Right cardiac atrium (tissue), 5 donors: Measurements from ENCODE around the gene PPP4R2. TPM values are rescaled to one million over a fixed set of nuclear protein-coding genes. Genes with fewer than 3 reads are reported as not detected.

ENCODE experiments used
- ATAC-seq, 2 donors: fragments of 200-7000 bp; cut with Tn5 transposase; one replicate each; pipeline versions ENCODE4 v1.8.0 to v1.9.1; 2020; ENCODE audit warnings: moderate library complexity in 2 of 2, mild to moderate bottlenecking in 1 of 2
- DNase-seq, 3 donors: peaks; one replicate each; pipeline ENCODE4 v3.0.0-alpha.2; 2020
- H3K27ac ChIP-seq: one replicate; pipeline ENCODE4 v1.5.1; 2013; ENCODE audit warnings: mild to moderate bottlenecking, low read length, control low read depth, moderate library complexity
- H3K27me3 ChIP-seq: one replicate; pipeline ENCODE4 v1.6.1; 2013; ENCODE audit not compliant: control insufficient read depth, insufficient read depth
- H3K4me1 ChIP-seq: one replicate; pipeline ENCODE4 v1.6.1; 2013; ENCODE audit warnings: low read length; ENCODE audit not compliant: control insufficient read depth, insufficient read depth
- H3K4me3 ChIP-seq: one replicate; pipeline ENCODE4 v1.5.1; 2013; ENCODE audit warnings: low read length, control low read depth
- H3K9me3 ChIP-seq: one replicate; pipeline ENCODE4 v1.6.1; 2013; ENCODE audit warnings: low read length; ENCODE audit not compliant: control insufficient read depth
- WGBS: extraction: QIAGEN DNeasy Blood & Tissue Kit; methylation state at CpG from one replicate; pipeline ENCODE4 v1.1.7; 2013; 5-methylcytosine and 5-hydroxymethylcytosine counted together
- intact Hi-C, 4 donors: fragments of 100-400 bp; cut with DNase I; formaldehyde crosslinking; loops; one replicate each; pipeline versions ENCODE4 v1.11.0 to v1.14.0; 2022 to 2023
- polyA plus RNA-seq: library from polyadenylated mRNA; stranded (reverse); fragments of 200-250 nt; gene quantifications from one replicate; pipeline ENCODE4 v1.2.3, GENCODE V29; 2013
- total RNA-seq, 4 donors: library from RNA; stranded (reverse); fragmentation: NEBNext Ultra II Directional; extraction: Animal tissue kit (Norgen Biotek cat#: 25700); gene quantifications; one replicate each; pipeline ENCODE4 v1.2.1, GENCODE V29; 2021
- donor health status: healthy with polysubstance abuse.
- donor health status: DM: no; HTN: yes; CAD: no.
- donor health status: DM: no; HTN: no; CAD: no.
- donor health status: DM: no; HTN: yes; CAD: no; lungs with severe emphysema.
- donor health status: DM: yes; HTN: yes; CAD: no.

Gene PPP4R2
- total and polyA plus RNA-seq, 5 donors, result 18.3 to 73.7 (median 71.0) TPM

DNA sequence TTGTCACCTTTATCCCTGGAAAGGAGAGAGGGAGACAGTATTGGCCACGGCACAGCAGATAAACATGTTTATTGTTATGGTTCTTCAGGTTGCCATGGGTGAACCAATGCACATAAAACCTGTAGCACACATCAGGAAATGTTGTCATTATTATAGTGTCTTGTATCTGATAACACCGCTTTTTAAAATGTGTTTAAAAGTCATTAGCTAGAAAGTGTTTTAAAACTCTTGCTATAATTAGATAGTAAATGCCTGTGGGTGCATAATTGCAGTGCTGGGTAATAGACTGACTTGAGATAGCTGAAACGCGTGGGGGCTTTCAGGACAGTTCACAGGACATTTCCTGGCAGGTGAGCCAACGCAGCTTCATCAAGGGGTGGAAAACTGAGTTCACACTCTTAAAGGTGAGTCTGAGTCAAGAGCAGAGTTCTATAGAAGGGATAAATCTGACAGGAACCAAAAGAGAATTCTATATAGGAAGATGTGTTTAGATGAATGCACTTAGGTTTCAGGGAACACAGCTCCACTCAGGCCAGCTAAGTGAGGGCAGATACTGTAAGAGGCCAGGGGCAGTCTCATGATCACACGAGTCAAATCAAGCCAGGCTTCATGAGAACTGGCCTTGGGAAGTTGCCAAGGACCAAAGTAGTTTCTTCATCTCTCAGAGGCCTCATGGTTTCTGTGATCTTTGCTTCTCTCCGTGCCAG, 35.6 kb upstream of the PPP4R2 start:
- DNase-seq, result peak in 2 of 3 donors; percentile 57 to 72
- H3K4me1 ChIP-seq, result peaks cover 10% of the 10 kb centered on the region
- H3K9me3 ChIP-seq, result no peaks in the 10 kb centered on the region
- ATAC-seq, result peak; percentile 89 to 90
- intact Hi-C loops, result no loop called here
- WGBS, result 32% methylated on average over 7 of the region's 7 CpGs
- H3K4me3 ChIP-seq, result no peak overlapping the region
- H3K27me3 ChIP-seq, result no peaks in the 10 kb centered on the region
- peak overlapping the region; percentile 63 for H3K27ac ChIP-seq

DNA sequence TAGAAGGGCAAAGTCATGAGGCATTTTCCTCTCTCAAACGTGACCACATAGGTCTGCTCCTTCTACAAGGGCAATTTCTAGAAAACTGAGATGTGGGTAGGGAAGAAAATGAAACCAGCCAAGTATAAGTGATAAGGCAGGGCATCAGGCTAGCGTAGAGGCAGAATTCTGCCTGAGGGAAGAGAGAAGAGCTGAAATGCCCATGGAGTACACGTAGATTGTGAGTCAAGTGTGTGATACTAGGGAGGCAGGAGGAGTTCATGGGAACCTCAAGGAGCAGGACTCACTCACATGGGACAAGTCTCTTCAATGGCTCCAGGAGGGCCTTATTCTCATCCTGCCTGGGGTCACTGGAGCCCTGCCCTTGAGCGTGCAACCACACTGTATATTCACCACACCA, 34.9 kb upstream of the PPP4R2 start:
- no peaks in the 10 kb centered on the region for H3K9me3 ChIP-seq
- peak overlapping the region; percentile 94 for H3K27ac ChIP-seq
- DNase-seq (no peak), ATAC-seq (peak; percentile 17 to 25)
- H3K4me1 ChIP-seq, result peaks cover 9% of the 10 kb centered on the region
- WGBS, result 50% methylated on average over 4 of the region's 4 CpGs
- intact Hi-C loops, result no loop called here
- no peak overlapping the region for H3K4me3 ChIP-seq
- H3K27me3 ChIP-seq, result no peaks in the 10 kb centered on the region

DNA sequence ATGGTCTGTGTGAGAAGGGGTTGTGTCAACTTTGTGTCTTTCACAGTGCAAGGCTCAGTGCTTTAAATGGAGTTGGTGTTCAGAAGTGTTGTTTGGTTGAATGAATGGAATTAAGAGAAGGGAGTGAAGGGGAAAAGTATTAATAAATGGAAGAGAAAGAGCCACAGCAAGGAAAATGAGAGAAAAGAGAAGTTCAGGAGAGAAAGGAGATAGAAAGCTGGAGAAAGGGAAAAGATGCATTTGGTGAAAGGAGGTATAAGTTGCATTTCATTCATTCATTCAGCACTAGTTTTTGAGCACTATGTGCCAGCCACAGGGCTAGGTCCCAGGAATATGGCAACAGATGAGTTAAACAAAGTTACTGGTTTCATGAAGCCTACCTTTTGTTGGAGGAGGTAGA, 34.3 kb upstream of the PPP4R2 start:
- Histone ChIP-seq H3K9me3 (no peaks in the 10 kb centered on the region), H3K4me3 (no peak overlapping the region), H3K4me1 (peaks cover 5% of the 10 kb centered on the region), H3K27ac (peak overlapping the region; percentile 94), H3K27me3 (no peaks in the 10 kb centered on the region)
- ATAC-seq (no peak), DNase-seq (no peak)
- intact Hi-C loops, result no loop called here

DNA sequence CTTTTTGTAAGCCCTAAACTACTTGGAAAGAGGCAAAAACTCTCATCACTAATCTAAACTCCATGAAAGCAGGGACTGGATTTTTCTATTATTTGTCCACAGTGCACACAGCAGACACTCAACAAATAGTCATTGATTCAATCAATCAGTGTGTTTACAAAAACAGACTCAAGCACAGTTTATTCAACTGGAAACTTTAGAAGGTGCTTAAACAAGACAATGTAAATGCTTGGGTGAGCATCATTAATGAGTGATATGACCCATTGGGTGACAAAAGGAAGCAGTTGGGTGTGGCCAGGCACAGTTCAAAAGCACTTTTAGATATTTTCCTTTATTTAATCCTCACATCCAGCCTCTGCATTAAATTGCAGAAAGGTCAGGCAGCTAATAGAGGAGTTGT, 32.0 kb upstream of the PPP4R2 start:
- H3K4me1 ChIP-seq, result peaks cover under 1% of the 10 kb centered on the region
- ATAC-seq (no peak), DNase-seq (no peak)
- no peak overlapping the region for H3K27ac ChIP-seq
- H3K9me3 ChIP-seq, result no peaks in the 10 kb centered on the region
- no peaks in the 10 kb centered on the region for H3K27me3 ChIP-seq
- intact Hi-C loops, result no loop called here
- no peak overlapping the region for H3K4me3 ChIP-seq

DNA sequence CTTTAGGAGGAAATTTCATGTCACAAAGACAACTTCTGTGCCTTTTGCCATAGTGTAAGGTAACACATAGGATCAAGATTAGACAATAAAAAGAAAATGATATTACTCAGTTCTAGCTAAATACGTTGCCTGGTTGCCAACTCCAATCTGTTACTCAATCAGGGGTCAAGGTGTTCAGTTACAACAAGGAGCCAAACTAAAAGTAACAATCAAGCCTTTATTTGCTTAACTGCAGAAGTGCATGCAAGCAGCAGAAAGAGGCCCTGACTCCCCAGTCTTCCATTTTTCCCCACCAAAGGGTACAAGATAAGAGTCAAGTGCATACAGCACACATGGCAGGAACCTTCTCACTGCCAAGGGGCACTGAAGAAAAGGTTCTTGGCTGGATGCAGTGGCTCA, 28.3 kb upstream of the PPP4R2 start:
- Histone ChIP-seq H3K4me3 (no peak overlapping the region), H3K4me1 (no peaks in the 10 kb centered on the region), H3K9me3 (no peaks in the 10 kb centered on the region), H3K27ac (no peak overlapping the region), H3K27me3 (no peaks in the 10 kb centered on the region)
- ATAC-seq (no peak), DNase-seq (no peak)
- WGBS, result 83% methylated on average over 1 of the region's 1 CpG
- intact Hi-C loops, result no loop called here

DNA sequence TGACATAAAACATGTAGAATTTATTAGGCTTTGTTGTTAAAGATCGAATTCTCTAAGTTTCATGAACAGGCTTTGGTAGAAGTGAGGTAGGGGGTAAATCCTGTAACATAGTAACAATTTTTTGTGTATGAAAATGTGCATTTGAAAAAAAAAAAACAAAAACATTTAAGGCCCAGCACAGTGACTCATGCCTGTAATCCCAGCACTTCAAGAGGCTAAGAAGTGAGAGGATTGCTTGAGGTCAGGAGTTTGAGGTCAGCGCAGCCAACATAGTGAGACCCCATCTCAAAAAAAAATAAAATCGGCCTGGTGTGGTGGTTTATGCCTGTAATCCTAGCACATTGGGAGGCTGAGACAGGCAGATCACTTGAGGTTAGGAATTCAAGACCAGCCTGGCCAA, 26.8 kb upstream of the PPP4R2 start:
- H3K4me3 ChIP-seq, result no peak overlapping the region
- H3K27me3 ChIP-seq, result no peaks in the 10 kb centered on the region
- DNase-seq, result no peak
- no peaks in the 10 kb centered on the region for H3K9me3 ChIP-seq
- ATAC-seq, result no peak
- 91% methylated on average over 3 of the region's 3 CpGs for WGBS
- no peak overlapping the region for H3K27ac ChIP-seq
- H3K4me1 ChIP-seq, result no peaks in the 10 kb centered on the region
- intact Hi-C loops, result no loop called here

DNA sequence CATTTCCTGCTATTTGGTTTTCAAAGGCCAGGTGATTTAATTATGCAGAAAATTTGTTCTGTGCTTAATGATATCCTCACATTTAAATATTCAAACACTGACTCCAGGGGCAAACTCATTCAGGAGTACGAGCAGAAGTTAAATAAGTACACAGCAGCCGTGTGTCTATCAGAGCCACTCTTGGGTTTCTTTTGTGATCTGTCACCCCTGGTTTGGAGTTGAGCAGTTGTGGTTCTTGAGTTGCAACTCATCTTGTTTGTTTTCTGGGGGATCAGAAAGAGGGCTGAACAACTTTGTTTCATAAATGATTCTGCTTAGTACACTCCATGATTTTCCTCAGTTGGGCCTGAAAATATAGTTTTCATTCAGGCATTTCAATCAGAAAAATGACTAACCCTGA, 25.7 kb upstream of the PPP4R2 start:
- 88% methylated on average over 2 of the region's 2 CpGs for WGBS
- ATAC-seq, result no peak
- Histone ChIP-seq H3K9me3 (no peaks in the 10 kb centered on the region), H3K4me1 (no peaks in the 10 kb centered on the region), H3K27me3 (no peaks in the 10 kb centered on the region), H3K27ac (no peak overlapping the region), H3K4me3 (no peak overlapping the region)
- intact Hi-C loops, result no loop called here
- DNase-seq, result no peak

DNA sequence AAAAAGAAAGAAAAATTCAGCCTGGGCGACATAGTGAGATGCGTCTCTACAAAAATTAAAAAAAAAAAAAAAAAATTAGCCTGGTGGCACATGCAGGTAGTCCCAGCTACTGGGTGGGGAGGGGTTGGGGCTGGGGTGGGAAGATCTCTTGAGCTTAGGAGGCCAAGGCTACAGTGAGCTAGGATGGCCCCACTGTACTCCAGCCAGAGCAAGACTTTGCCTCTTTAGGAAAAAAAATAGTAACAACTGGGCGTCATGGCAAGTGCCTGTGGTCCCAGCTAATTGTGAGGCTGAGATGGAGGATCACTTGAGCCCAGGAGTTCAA, 23.9 kb upstream of the PPP4R2 start:
- H3K4me3 ChIP-seq, result no peak overlapping the region

DNA sequence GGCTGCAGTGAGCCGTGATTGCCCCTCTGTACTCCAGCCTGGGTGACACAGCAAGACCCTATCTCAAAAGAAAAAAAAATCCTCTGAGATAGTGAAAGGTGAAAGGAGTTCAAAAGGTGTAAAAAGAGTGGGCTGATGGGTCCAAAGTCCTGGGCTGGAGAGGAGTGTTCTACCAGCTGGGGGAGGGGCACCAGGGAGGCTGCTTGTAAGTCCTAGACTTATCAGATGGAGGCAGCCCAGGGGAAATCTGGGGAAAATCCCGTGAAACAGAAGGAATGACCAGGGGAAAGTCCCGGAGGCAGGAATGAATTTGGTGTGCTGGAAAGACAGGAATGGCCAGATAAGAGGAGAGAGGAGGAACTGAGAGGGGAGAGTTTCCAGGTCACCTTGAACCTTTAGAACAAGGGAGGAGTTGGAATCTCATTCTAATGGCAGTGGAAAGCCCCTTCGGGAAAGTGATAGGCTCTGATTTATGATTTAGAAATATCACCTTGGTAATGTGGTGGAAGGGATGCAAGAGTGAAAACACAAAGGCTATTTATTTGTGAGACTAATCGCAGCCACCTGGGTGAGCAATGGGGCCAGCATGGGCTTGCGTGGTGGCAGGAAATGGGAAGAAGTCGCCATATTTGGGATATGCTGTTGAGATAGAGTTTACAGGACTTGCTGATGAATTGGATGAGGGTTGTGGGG, 23.4 kb upstream of the PPP4R2 start:
- WGBS, result 50% methylated on average over 7 of the region's 7 CpGs
- intact Hi-C loops, result no loop called here
- H3K4me3 ChIP-seq, result no peak overlapping the region
- no peaks in the 10 kb centered on the region for H3K9me3 ChIP-seq
- peak in 1 of 2 donors; percentile 48 for ATAC-seq
- no peak overlapping the region for H3K27ac ChIP-seq
- H3K27me3 ChIP-seq, result no peaks in the 10 kb centered on the region
- peak in 1 of 3 donors; percentile 39 for DNase-seq
- no peaks in the 10 kb centered on the region for H3K4me1 ChIP-seq

More for the DNA sequence above, 23.9 kb upstream of the PPP4R2 start:
- no peaks in the 10 kb centered on the region for H3K9me3 ChIP-seq
- intact Hi-C loops, result no loop called here
- H3K4me1 ChIP-seq, result no peaks in the 10 kb centered on the region
- WGBS, result 90% methylated on average over 3 of the region's 3 CpGs
- DNase-seq (no peak), ATAC-seq (no peak)
- no peaks in the 10 kb centered on the region for H3K27me3 ChIP-seq
- H3K27ac ChIP-seq, result no peak overlapping the region

DNA sequence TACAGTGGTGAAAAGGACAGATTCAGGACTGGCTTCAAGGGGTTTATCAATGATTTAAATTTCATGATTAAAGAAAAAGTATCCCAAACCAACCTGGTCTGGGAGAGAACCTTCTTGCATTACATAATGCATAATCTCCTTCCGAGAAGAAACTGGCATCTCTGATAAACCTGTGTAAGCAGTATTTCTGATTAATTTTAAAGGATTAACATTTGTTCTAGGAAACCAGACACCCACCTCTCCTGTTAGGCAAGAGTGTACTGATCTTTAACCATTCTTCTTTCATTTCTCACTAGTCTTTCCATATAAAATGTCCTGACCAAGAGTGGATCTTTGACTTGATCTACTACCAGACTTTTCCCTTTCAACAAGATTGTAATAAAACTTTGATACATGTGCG, 22.8 kb upstream of the PPP4R2 start:
- Histone ChIP-seq H3K27ac (no peak overlapping the region), H3K27me3 (no peaks in the 10 kb centered on the region), H3K4me3 (no peak overlapping the region), H3K9me3 (no peaks in the 10 kb centered on the region), H3K4me1 (no peaks in the 10 kb centered on the region)
- DNase-seq (no peak), ATAC-seq (no peak)
- intact Hi-C loops, result no loop called here
- 96% methylated on average over 2 of the region's 2 CpGs for WGBS

DNA sequence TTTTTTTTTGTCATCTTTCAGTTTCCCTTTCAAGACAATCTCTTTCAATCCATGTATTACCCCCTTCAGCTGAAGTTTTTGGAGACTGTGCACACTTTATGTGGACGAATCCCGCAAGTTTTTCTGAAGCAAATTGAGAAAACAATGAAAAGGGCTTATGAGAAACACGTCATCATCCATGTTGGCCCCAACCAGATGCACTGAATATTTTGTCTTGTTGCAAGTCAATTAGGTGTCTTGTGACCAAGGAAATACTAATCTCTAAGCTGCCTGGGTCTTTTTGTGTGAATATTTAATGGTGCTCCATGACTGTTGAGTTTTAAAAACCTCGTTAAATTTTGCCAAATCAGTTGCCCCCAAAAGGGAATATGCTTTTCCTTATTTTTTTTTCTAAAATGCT, 21.7 kb upstream of the PPP4R2 start:
- Histone ChIP-seq H3K9me3 (no peaks in the 10 kb centered on the region), H3K27me3 (no peaks in the 10 kb centered on the region), H3K4me3 (no peak overlapping the region), H3K27ac (no peak overlapping the region), H3K4me1 (no peaks in the 10 kb centered on the region)
- 85% methylated on average over 4 of the region's 4 CpGs for WGBS
- DNase-seq, result no peak
- intact Hi-C loops, result no loop called here
- no peak for ATAC-seq
